ENCODE data around the gene TAX1BP3. TPM values are rescaled to one million over a fixed set of nuclear protein-coding genes. Genes with fewer than 3 reads are reported as not detected.

Gene TAX1BP3
- total and polyA plus RNA-seq, 8 donors: 52.7 to 267 (median 120) TPM

DNA sequence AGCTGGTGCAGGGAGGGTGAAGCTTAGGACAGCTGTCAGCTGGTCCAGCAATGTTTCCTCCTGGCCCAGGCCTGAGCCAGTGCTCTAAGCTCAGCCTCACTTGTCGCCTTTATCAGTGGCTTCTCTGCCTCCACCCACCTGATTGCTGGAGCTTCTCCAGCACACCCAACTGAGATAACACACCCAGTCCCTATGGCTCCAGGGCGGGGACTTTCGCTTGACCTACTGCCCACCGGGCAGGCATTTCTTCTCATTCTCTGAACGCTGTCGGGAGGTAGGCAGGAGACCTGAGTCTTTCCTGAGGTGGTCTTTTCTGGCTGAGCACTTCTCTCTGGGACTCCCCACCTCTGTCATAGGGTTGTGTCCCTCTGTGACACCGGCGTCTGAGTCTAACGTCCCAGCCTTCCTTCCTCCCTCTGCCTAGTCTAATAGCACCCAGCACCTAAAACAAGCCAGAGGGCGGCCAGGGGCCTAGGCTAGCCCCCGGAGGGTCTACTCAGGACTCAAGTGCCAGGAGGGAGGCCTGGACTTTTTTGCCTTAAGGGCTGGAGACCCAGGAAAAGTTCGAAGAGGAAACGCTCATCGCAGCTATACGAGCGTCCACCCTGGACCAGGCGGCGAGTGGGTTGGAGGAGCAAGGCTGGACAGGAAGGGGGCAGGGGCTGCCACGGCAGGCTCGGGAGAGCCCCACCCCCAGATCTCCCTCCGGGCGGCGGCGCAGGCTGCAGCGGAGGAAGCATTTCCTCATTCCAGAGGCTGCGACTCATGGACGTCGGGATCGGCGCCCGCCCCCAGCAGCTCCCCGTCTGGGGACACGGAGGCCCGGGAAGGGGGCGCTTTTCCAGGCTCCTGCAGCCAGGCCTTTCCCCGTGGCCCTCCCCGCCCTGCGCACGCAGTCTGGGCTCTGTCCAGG, 756 bp downstream of the TAX1BP3 start:
- no peaks in the 10 kb centered on the region for H3K9me3 ChIP-seq
- peaks cover 22 to 41% (median 30%) of the 10 kb centered on the region in 4 donors for H3K36me3 ChIP-seq
- H3K4me1 ChIP-seq: peaks cover 33 to 70% (median 42%) of the 10 kb centered on the region in 4 donors
- WGBS, 5 donors: 3 to 8% (median 5%) methylated on average over 22 to 39 of the region's 39 CpGs
- TF ChIP-seq POLR2AphosphoS5 (IDR thresholded peaks at IDR 0.05) (peak; percentile 64 to 88 (median 87)), POLR2A (IDR thresholded peaks at IDR 0.05) (peak in 1 of 4 donors; percentile 19), EP300 (IDR thresholded peaks at IDR 0.05) (no peak)
- TF ChIP-seq, protein P1, sequence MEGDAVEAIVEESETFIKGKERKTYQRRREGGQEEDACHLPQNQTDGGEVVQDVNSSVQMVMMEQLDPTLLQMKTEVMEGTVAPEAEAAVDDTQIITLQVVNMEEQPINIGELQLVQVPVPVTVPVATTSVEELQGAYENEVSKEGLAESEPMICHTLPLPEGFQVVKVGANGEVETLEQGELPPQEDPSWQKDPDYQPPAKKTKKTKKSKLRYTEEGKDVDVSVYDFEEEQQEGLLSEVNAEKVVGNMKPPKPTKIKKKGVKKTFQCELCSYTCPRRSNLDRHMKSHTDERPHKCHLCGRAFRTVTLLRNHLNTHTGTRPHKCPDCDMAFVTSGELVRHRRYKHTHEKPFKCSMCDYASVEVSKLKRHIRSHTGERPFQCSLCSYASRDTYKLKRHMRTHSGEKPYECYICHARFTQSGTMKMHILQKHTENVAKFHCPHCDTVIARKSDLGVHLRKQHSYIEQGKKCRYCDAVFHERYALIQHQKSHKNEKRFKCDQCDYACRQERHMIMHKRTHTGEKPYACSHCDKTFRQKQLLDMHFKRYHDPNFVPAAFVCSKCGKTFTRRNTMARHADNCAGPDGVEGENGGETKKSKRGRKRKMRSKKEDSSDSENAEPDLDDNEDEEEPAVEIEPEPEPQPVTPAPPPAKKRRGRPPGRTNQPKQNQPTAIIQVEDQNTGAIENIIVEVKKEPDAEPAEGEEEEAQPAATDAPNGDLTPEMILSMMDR (IDR thresholded peaks at IDR 0.05): no peak
- intact Hi-C loops (cut with DNase I; ENCODE audit: low total_unique reads): no loop called here
- H3K4me3 ChIP-seq: peak overlapping the region; percentile 87 to 98 (median 94)
- DNase-seq: peak; percentile 91 to 97
- H3K27ac ChIP-seq: peak overlapping the region; percentile 95 to 98 (median 97)
- no peaks in the 10 kb centered on the region for H3K27me3 ChIP-seq

DNA sequence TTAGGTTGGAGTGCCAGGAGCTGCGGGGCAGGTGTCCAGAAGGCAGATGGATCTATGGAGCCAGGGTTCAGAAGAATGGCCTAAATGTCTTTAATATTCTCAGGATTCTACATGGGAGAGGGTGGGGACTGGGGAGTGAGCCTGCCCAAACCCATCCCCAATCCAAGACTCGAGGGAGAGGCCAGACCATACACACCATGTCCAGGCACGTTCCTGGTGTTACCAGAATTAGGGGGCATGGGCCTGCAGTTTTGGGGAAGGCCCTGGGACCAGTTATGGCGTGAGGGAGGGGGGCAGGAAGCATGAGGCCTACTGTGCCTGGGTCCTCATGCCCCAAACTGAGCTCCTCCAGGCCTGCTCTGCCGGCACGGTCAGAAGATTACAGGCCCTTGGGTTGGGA, 1.9 kb downstream of the TAX1BP3 start:
- Histone ChIP-seq H3K9me3 (no peaks in the 10 kb centered on the region), H3K4me1 (peaks cover 33 to 81% (median 42%) of the 10 kb centered on the region in 4 donors), H3K27me3 (no peaks in the 10 kb centered on the region), H3K36me3 (peaks cover 24 to 44% (median 40%) of the 10 kb centered on the region in 4 donors), H3K4me3 (peak overlapping the region; percentile 6 to 98 (median 92)), H3K27ac (peak overlapping the region; percentile 95 to 98 (median 97))
- WGBS, 5 donors: 62 to 77% (median 69%) methylated on average over 4 to 6 of the region's 6 CpGs
- intact Hi-C loops (cut with DNase I; ENCODE audit: low total_unique reads): no loop called here
- no peak for TF ChIP-seq POLR2AphosphoS5 (IDR thresholded peaks at IDR 0.05)
- TF ChIP-seq, protein P1 (IDR thresholded peaks at IDR 0.05): no peak
- no peak for TF ChIP-seq POLR2A (IDR thresholded peaks at IDR 0.05)
- no peak for DNase-seq

GRCh38 chr17:3665834-3666233, 2.5 kb downstream of the TAX1BP3 start:
- Histone ChIP-seq H3K9me3 (no peaks in the 10 kb centered on the region), H3K27ac (peak overlapping the region; percentile 0 to 98 (median 97)), H3K4me1 (peaks cover 33 to 88% (median 45%) of the 10 kb centered on the region in 4 donors), H3K36me3 (peaks cover 24 to 45% (median 40%) of the 10 kb centered on the region in 4 donors), H3K4me3 (peak overlapping the region in 2 of 4 donors; percentile 98), H3K27me3 (no peaks in the 10 kb centered on the region)
- DNase-seq: no peak
- intact Hi-C loops (cut with DNase I; ENCODE audit: low total_unique reads): no loop called here
- WGBS, 5 donors: 48 to 66% (median 52%) methylated on average over 5 of the region's 5 CpGs
- TF ChIP-seq, protein P1 (IDR thresholded peaks at IDR 0.05): no peak
- TF ChIP-seq POLR2A (IDR thresholded peaks at IDR 0.05): no peak
- TF ChIP-seq EP300 (IDR thresholded peaks at IDR 0.05): no peak
- TF ChIP-seq POLR2AphosphoS5 (IDR thresholded peaks at IDR 0.05): no peak

DNA sequence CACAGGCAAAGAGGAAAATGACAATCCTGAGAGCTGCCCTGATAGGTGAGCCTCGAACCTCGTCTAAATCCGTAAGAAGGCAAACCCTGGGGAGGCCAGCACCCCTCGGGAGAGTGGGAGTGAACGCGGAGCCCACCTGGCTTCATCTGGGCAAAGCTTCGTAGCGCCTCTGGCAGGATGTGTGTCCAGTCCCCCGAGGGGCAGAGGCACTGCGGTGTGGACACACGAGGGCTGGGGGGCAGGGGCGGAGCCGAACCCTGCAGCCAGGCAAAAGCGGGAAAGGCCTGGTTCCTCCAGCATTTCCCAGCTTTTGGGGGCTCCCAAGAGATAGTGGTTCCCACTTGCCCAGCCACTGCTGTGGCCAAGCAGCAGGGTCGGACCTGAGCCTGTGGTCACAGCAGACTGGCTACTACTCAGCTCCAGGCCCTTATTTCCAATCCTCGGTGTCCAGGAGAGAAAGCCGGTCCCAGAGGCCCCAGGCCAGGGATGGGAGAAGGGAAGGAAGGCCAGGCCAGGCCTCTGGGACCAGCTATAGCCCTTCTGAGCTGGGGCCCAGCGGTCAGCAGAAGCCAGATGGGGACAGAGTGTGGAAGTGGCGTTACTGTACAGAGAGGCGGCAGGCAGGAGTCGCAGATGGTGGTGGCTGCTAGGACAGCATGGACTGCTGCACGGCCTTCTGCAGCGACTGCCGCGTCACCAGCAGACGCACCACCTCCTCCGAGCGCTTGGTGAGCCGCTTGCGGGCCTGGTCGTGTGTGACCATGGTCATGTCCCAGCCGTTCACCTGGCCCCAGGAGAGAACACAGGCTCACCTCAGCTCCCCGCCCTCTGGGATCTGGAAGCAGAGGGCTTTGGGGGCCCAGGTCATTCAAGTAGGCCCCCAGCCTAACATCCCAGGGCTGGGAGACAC, 5.0 kb downstream of the TAX1BP3 start:
- DNase-seq: no peak
- TF ChIP-seq EP300 (IDR thresholded peaks at IDR 0.05) (no peak), POLR2AphosphoS5 (IDR thresholded peaks at IDR 0.05) (no peak), POLR2A (IDR thresholded peaks at IDR 0.05) (no peak)
- TF ChIP-seq, protein P1 (IDR thresholded peaks at IDR 0.05): no peak
- H3K9me3 ChIP-seq: no peaks in the 10 kb centered on the region

More for the DNA sequence above, 5.0 kb downstream of the TAX1BP3 start:
- no peak overlapping the region for H3K4me3 ChIP-seq
- intact Hi-C loops (cut with DNase I; ENCODE audit: low total_unique reads): no loop called here
- WGBS, 5 donors: 86 to 92% (median 89%) methylated on average over 22 to 33 of the region's 33 CpGs
- peaks cover 46 to 95% (median 54%) of the 10 kb centered on the region in 4 donors for H3K4me1 ChIP-seq
- H3K27me3 ChIP-seq: no peaks in the 10 kb centered on the region
- peaks cover 24 to 50% (median 42%) of the 10 kb centered on the region in 4 donors for H3K36me3 ChIP-seq
- H3K27ac ChIP-seq: peak overlapping the region in 1 of 5 donors; percentile 49

Measured in stomach (tissue), 9 donors.